GM21423 (cell line): Measurements from ENCODE around the gene E2F4.

Experiments used
- ATAC-seq: cut with Tn5 transposase; IDR thresholded peaks from one replicate; pipeline ENCODE4 v1.9.1; 2021; ENCODE audit warnings: mild to moderate bottlenecking, moderate library complexity; ENCODE audit not compliant: unreplicated experiment

E2F4 gene

GRCh38 chr16:67190448-67191399, 1.2 kb upstream of the E2F4 start:
- no peak for ATAC-seq

GRCh38 chr16:67191411-67191994, 452 bp upstream of the E2F4 start:
- no peak for ATAC-seq

GRCh38 chr16:67192781-67193361, 916 bp downstream of the E2F4 start:
- ATAC-seq: no peak

- no peak for ATAC-seq
Measured at GRCh38 chr16:67193536-67193935, 1.6 kb downstream of the E2F4 start.

GRCh38 chr16:67194260-67194659, 2.3 kb downstream of the E2F4 start:
- ATAC-seq: no peak

GRCh38 chr16:67195676-67196075, 3.7 kb downstream of the E2F4 start:
- no peak for ATAC-seq

GRCh38 chr16:67196881-67197280, 4.9 kb downstream of the E2F4 start:
- no peak for ATAC-seq

- ATAC-seq: no peak
Measured at GRCh38 chr16:67197704-67198103, 5.7 kb downstream of the E2F4 start.

GRCh38 chr16:67198238-67198734, 6.3 kb downstream of the E2F4 start:
- ATAC-seq: no peak

GRCh38 chr16:67199011-67199807, 7.3 kb downstream of the E2F4 start, which contains the start of gene ELMO3:
ELMO3 (plus strand) TSS chr16:67199131; CDS start chr16:67199327, 196 bp downstream.
- no peak for ATAC-seq

- no peak for ATAC-seq
Measured at GRCh38 chr16:67199808-67200198, 7.8 kb downstream of the E2F4 start.

- no peak for ATAC-seq
Measured at GRCh38 chr16:67200491-67200890, 8.5 kb downstream of the E2F4 start.

GRCh38 chr16:67201411-67202345, 9.7 kb downstream of the E2F4 start:
- no peak for ATAC-seq

- ATAC-seq: no peak
Measured at GRCh38 chr16:67202426-67202825, 10.5 kb downstream of the E2F4 start.

GRCh38 chr16:67202956-67203493, 11.1 kb downstream of the E2F4 start:
- no peak for ATAC-seq

- ATAC-seq: no peak
Measured at GRCh38 chr16:67204076-67204475, 12.1 kb downstream of the E2F4 start.

GRCh38 chr16:67206129-67206837, 14.3 kb downstream of the E2F4 start:
- ATAC-seq: no peak

GRCh38 chr16:67206838-67207248, 14.9 kb downstream of the E2F4 start:
- ATAC-seq: no peak
